ENCODE measurements around the gene IARS1. TPM values are rescaled to one million over a fixed set of nuclear protein-coding genes. Genes with fewer than 3 reads are reported as not detected.

The IARS1 gene
- total and polyA plus RNA-seq, 2 donors (not counting 3 experiments of a cell fraction or from before 2014, with no cell fraction given): 32.8 to 132 TPM

GRCh38 chr9:92266486-92266885 is 27.0 kb downstream of the IARS1 start:
- intact Hi-C loops (cut with micrococcal nuclease): no loop called here
- Histone ChIP-seq H2AFZ (ENCODE audit: low read depth, low read length) (no peak overlapping the region), H3K27me3 (ENCODE audit: control insufficient read depth in 2 of 2, insufficient read depth in 2 of 2, low read length in 2 of 2) (no peaks in the 10 kb centered on the region), H3K4me1 (ENCODE audit: control insufficient read depth, extremely low read depth, insufficient read depth, low read length) (no peaks in the 10 kb centered on the region), H3K9me1 (replicated peaks; ENCODE audit: control insufficient read depth, extremely low read depth, insufficient read depth, low read length) (no peaks in the 10 kb centered on the region), H4K20me1 (replicated peaks; ENCODE audit: control insufficient read depth, extremely low read depth, insufficient read depth, low read length) (no peaks in the 10 kb centered on the region), H3K9ac (replicated peaks; ENCODE audit: extremely low read depth, insufficient read depth, low read length) (no peak overlapping the region), H3K36me3 (ENCODE audit: control insufficient read depth in 2 of 2, extremely low read depth in 1 of 2, insufficient read depth in 2 of 2, low read length in 2 of 2) (peaks cover 50 to 64% of the 10 kb centered on the region in 2 experiments), H3K4me2 (ENCODE audit: insufficient read depth, low read length) (no peak overlapping the region), H3K4me3 (replicated peaks in 1 of 3; ENCODE audit: insufficient read depth in 1 of 3, low read depth in 1 of 3, low read length in 3 of 3) (no peak overlapping the region), H3K27ac (ENCODE audit: insufficient read depth, low read depth, low read length) (no peak overlapping the region), H3K79me2 (ENCODE audit: control insufficient read depth, insufficient read depth, low read length) (no peaks in the 10 kb centered on the region), H3K9me3 (replicated peaks; ENCODE audit: control insufficient read depth, insufficient read depth, low read length) (no peaks in the 10 kb centered on the region)
- FAIRE-seq (no peak), DNase-seq (ENCODE audit: low read depth, low spot score) (no peak)
- dilution Hi-C loops (cut with MboI; ENCODE audit: extremely low pct_ligation_motif_present, low sequenced_read_pairs): no loop called here
- BruUV-seq (replicated peaks): no TSS peak
- ChIA-PET CTCF (interaction anchor here (1.6 kb wide), 1 partner anchor 9 kb away, joined by 5 read pairs; no protein-coding TSS in a partner anchor), POLR2A (no interaction called here)
- no peak for TF ChIP-seq JUN (IDR thresholded peaks at IDR 0.05; ENCODE audit: borderline replicate concordance, insufficient read depth, insufficient read length, low read depth)
- TF ChIP-seq FOS (IDR thresholded peaks at IDR 0.05; ENCODE audit: borderline replicate concordance, insufficient read depth, low read length): no peak
- no peak for TF ChIP-seq EZH2 (IDR thresholded peaks at IDR 0.05; ENCODE audit: borderline replicate concordance, low read depth, low read length, severe bottlenecking)
- TF ChIP-seq GATA2 (IDR thresholded peaks at IDR 0.05; ENCODE audit: insufficient read depth, insufficient read length, low read depth, low read length): no peak
- no peak for TF ChIP-seq POLR2AphosphoS5 (IDR thresholded peaks at IDR 0.05; ENCODE audit: insufficient read depth, low read depth, low read length)
- TF ChIP-seq CTCF (IDR thresholded peaks at IDR 0.05; ENCODE audit: extremely low read depth in 1 of 2, insufficient read depth in 1 of 2, low read depth in 1 of 2, low read length in 2 of 2): no peak
- no peak for TF ChIP-seq MAX (IDR thresholded peaks at IDR 0.05; ENCODE audit: insufficient read depth, insufficient read length)
- TF ChIP-seq MYC (IDR thresholded peaks at IDR 0.05; ENCODE audit: low read depth, low read length): no peak
- no peak for TF ChIP-seq POLR2A (IDR thresholded peaks at IDR 0.05; ENCODE audit: low read depth, low read length)
